HS-27A (cell line): ENCODE data around the gene GRK3.

Experiments used
- DNase-seq: peaks from one replicate; pipeline ENCODE4 v3.0.0-alpha.2; 2012; ENCODE audit warnings: low read depth, missing footprints

GRK3 gene

GRCh38 chr22:25626624-25626990 lies 62.1 kb downstream of the GRK3 start:
- DNase-seq = no peak

GRCh38 chr22:25627271-25627852 lies 62.9 kb downstream of the GRK3 start:
- DNase-seq = no peak

GRCh38 chr22:25628494-25628893 lies 64.0 kb downstream of the GRK3 start:
- DNase-seq = no peak

GRCh38 chr22:25629613-25630012 lies 65.1 kb downstream of the GRK3 start:
- no peak for DNase-seq

GRCh38 chr22:25630447-25630846 lies 66.0 kb downstream of the GRK3 start:
- no peak for DNase-seq

- no peak for DNase-seq
Observed at GRCh38 chr22:25636323-25636722, 71.8 kb downstream of the GRK3 start.

- no peak for DNase-seq
Observed at GRCh38 chr22:25637032-25637431, 72.6 kb downstream of the GRK3 start.

GRCh38 chr22:25637672-25638071 lies 73.2 kb downstream of the GRK3 start:
- DNase-seq = no peak

GRCh38 chr22:25638638-25639037 lies 74.2 kb downstream of the GRK3 start:
- no peak for DNase-seq

- DNase-seq = no peak
Observed at GRCh38 chr22:25641650-25642049, 77.2 kb downstream of the GRK3 start.

GRCh38 chr22:25643232-25644000 lies 78.9 kb downstream of the GRK3 start:
- DNase-seq = no peak

GRCh38 chr22:25644122-25644521 lies 79.6 kb downstream of the GRK3 start:
- DNase-seq = no peak

- no peak for DNase-seq
Observed at GRCh38 chr22:25645266-25645665, 80.8 kb downstream of the GRK3 start.

GRCh38 chr22:25645964-25646363 lies 81.5 kb downstream of the GRK3 start:
- no peak for DNase-seq

- no peak for DNase-seq
Observed at GRCh38 chr22:25650833-25651232, 86.4 kb downstream of the GRK3 start.

- no peak for DNase-seq
Observed at GRCh38 chr22:25651332-25652085, 87.0 kb downstream of the GRK3 start.

GRCh38 chr22:25654676-25655075 lies 90.2 kb downstream of the GRK3 start:
- no peak for DNase-seq

GRCh38 chr22:25655371-25655935 lies 91.0 kb downstream of the GRK3 start:
- DNase-seq = no peak

- no peak for DNase-seq
Observed at GRCh38 chr22:25656724-25657123, 92.2 kb downstream of the GRK3 start.

GRCh38 chr22:25658633-25659032 lies 94.2 kb downstream of the GRK3 start:
- no peak for DNase-seq

GRCh38 chr22:25659413-25659812 lies 94.9 kb downstream of the GRK3 start:
- DNase-seq = no peak

GRCh38 chr22:25660336-25660735 lies 95.9 kb downstream of the GRK3 start:
- no peak for DNase-seq

GRCh38 chr22:25661073-25661472 lies 96.6 kb downstream of the GRK3 start:
- no peak for DNase-seq
